Measurements from ENCODE around the gene PLA2G5.

PLA2G5 gene

DNA sequence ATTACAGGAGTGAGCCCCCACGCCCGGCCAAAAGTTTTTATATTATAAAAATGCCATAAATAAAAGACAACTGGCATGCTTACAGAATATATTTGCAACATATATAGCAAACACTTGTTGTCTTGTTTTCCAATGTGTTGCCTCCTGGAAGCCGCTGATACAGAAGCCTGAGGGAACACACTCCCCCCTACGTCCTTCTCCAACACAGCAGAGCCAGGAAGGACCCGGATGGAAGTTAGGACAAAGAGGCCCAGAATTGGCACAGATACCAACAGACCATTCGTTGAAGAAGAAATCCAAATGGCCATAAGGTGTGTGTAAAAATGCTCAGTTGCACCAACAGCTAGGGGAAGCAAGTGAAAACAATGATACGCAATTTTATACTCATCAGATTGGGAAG, 1.3 kb upstream of the PLA2G5 start:
- DNase-seq (ENCODE audit: low spot score) = no peak

GRCh38 chr1:20070357-20070756, 363 bp downstream of the PLA2G5 start:
- DNase-seq (ENCODE audit: low spot score) = no peak

GRCh38 chr1:20071416-20071815, 1.4 kb downstream of the PLA2G5 start:
- no peak for DNase-seq (ENCODE audit: low spot score)

DNA sequence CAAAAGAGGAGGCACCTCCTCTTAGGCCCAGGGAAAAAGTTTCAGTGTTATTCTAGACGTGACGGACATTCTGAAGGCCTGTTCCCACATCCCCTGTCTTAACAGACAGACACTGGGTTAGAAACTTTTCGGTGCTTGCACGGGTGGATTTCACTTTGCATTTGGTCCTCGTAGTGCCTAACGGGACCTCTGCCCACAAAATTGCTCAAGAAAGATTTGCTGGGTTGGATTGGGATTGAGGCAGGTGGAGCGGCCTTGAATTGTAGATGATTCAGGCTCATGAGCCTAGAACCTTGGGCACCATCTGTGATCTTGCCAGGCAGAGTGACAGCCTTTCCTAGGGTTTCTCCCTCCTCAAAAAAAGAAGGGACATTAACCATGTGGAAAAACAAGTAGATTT, 2.8 kb downstream of the PLA2G5 start:
- DNase-seq (ENCODE audit: low spot score) = no peak

DNA sequence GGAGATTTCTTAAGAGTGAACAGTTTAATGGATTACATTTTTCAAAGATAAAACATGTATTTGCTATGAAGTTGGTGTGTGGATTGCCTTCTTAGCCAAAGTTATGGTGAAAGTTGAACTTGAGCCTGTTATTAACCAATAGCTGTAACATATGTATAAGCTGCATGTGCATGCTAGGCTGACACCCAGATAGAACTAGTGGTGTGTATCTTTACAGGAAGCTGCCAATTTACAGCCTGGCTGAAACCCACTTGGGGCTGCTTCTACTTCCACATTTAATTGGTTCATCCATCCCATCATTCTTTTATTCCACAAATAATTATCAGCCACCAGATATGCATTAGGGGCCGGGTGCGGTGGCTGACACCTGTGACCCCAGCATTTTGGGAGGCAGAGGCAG, 3.3 kb downstream of the PLA2G5 start:
- DNase-seq (ENCODE audit: low spot score) = no peak

DNA sequence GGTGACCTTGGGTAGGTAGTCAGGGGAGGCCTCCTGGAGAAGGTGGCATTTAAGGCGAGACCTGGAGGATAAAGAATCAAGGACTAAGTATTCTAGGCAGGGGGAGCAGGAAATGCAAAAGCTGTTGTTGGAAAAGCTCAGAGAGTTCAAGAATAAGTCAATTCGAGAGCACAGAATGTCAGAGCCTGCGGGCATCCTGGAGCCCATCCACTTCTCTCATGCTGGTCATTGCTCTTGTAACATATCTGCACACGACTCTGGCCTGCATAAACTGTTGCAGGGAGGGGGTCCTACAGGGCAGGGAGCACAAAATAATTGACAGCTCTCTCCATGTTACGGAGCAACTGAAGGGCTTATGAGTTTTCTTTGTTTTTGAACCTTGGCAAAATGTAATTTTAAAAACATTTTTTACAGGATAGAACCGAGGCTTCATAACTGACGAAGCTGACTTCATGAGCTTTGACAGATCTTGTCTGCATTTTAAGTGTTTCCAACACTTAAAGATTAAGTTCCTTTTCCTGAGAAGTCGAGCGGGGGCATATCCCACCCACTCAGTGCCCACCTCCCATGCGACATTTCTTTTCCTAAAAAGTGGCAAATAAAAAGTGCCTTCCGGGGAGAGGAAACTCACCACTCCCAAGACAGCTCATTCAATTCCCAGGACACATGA, 4.2 kb downstream of the PLA2G5 start:
- no peak for DNase-seq (ENCODE audit: low spot score)

- no peak for DNase-seq (ENCODE audit: low spot score)
Observed at GRCh38 chr1:20074725-20075171, 4.8 kb downstream of the PLA2G5 start.

GRCh38 chr1:20075345-20075744, 5.4 kb downstream of the PLA2G5 start:
- no peak for DNase-seq (ENCODE audit: low spot score)

DNA sequence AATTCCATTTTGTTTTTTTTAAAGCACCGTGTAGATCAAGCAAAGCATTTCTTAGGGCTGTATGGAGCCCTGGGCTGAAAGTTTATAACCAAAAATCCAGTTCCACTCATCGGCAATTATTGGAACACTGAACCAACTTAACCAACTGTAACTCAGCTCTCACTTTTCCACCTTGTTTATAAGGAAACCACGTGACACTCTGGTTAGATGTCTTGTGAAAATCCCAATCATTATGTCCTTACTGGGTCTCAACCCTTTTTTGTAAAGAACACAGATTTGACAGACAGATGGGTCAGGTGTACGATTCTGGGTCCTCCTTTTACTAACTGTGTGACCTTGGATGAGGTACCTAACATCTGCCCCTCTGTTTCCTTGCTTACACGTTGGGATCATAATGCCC, 6.2 kb downstream of the PLA2G5 start:
- DNase-seq (ENCODE audit: low spot score) = no peak

GRCh38 chr1:20076710-20077461, 6.9 kb downstream of the PLA2G5 start:
- DNase-seq (ENCODE audit: low spot score) = no peak

- no peak for DNase-seq (ENCODE audit: low spot score)
Observed at GRCh38 chr1:20078171-20078651, 8.2 kb downstream of the PLA2G5 start.

DNA sequence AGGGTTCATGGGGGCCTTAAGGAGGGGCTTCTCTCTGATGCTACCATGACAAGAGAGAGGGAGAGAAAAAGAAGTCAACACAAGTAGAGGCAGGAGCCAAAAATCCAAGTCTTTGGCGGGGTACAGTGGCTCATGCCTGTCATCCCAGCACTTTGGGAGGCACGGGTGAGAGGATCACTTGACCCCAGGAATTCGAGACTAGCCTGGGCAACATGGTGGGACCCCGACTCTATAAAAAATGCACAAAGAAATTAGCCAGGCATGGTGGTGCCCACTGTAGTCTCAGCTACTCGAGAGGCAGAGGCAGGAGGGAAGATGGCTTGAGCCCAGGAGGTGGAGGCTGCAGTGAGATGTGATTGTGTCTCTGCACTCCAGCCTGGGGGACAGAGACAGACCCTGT, 8.7 kb downstream of the PLA2G5 start:
- DNase-seq (ENCODE audit: low spot score) = no peak

DNA sequence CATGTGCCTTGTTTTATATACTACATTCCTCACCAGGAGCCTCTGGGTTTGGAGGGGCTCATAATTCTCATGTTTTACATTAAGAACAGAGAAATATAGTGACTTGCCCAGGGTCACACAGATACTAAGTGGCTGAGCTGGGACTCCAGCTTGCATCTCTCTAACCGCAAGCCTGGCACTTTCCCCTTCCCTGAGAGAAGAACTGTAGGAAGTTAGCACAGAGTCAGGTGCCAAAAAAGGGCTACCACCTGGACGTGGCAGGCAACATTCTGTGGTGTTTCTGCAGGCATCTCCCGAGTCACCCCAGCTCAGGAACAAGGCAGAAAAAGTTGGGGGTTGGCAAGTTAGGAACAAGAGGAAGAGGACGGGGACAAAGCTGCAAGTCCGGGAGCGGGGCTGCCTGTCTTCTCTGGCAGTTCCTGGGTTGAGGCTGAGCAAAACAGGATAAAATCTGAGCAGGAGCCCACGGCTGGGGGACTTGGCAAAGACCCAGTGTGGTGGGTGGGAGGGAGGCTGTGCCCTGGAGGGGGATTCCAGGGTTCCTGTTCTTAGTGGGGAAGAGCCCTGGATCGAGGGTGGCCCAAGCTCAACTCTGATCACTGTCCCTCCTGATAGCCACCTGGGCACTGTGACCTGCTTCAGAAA, 9.8 kb downstream of the PLA2G5 start:
- no peak for DNase-seq (ENCODE audit: low spot score)

DNA sequence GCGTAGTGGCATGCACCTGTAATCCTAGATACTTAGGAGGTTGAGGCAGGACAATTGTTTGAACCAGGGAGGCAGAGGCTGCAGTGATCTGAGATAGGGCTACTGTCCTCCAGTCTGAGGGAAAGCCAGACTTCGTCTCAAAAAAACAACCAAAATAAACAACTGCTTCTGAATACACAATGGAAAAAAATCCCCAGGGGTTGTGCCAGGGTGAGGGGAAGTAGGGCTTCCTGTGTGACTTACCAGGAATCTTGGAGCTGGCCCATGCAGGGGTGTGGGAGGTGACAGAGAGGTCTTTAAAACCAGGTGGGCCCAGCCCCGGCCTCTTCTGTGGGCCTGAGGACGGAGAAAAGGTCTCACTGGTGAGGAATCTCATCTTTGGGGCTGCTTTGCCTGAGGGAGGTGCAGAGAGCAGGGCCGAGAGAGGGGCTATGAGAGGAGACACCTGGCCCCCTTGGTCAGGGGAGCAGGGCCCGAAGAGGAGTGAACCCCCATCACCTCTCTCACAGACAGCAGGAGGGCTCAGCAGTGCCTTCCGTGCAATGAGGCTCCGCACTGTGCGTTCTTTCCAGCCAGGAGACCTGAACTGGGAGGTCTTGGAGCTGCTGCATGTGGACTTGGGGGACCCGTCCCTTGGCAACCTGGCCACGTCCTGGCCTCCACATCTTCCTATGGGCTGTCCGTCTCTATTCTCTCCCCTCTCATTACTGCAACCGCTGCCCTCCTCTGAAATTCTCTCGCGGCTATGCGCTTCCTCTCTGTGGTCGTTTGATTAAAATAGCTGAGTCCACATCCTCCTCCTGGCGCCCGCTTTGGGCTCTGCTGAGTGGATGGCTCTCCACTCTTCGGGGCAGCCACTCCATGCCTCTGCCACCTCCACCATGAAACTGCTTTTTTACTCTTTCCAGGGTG, 10.7 kb downstream of the PLA2G5 start:
- no peak for DNase-seq (ENCODE audit: low spot score)

- no peak for DNase-seq (ENCODE audit: low spot score)
Observed at GRCh38 chr1:20081353-20081810, 11.4 kb downstream of the PLA2G5 start.

- no peak for DNase-seq (ENCODE audit: low spot score)
Observed at GRCh38 chr1:20082772-20083171, 12.8 kb downstream of the PLA2G5 start.

DNA sequence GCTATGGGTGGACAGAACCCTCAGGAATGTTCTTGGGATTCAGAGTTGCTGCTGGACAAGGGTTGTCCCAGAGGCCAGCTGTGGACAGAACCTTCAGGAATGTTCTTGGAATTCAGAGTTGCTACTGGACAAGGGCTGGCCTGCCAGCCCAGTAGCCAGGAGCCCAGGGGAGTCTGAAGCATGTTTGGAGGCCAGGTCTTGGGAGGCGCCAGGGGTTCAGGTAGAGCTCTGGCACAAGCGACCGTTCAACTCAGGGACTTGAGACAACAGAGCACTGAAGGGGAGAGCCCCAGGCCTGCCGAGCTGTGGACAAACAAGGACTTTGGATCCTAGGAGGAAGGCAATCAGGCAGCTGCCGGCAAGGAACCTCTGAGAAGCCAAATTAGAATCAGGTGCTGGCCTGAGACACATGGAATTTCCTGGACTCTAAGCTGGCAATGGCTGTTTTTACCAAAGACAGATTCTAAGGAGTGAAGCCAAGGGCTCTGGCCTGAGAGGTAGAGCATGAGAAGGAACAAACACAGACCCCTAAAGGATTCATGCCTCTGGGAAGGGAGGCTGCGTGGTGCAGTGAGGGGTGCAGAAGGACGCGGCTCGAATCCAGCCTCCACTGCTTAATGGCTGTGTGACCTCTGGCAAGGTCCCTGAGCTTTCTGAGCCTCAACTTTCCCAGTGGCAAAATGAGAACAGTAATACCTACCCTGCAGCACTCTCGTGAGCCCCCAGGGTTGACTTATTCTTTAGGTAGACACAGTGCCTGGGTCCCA, 13.4 kb downstream of the PLA2G5 start:
- DNase-seq (ENCODE audit: low spot score) = no peak

- no peak for DNase-seq (ENCODE audit: low spot score)
Observed at GRCh38 chr1:20086800-20087199, 16.8 kb downstream of the PLA2G5 start.

DNA sequence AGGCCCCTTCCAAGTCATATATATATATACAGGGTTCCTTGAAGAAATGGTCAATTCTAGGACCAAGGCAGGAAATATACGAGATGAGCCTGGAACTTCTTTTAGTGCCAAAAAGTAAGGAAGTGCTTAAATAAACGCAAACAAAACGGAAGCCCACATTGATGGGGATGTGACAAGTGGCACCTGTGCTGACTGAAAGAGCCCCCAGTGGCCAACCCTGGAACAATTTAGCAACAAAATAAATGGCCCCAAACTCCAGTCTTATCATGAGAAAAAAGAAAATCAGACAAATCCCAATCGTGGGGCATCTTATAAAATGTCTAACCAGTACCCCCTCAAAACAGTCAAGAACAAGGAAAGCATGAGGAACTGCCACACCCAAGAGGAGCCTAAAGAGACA, 17.7 kb downstream of the PLA2G5 start:
- no peak for DNase-seq (ENCODE audit: low spot score)

GRCh38 chr1:20089328-20090077, 19.5 kb downstream of the PLA2G5 start:
- no peak for DNase-seq (ENCODE audit: low spot score)

All from SW480 (cell line).